ENCODE results near the gene XPNPEP2. TPM values are rescaled to one million over a fixed set of nuclear protein-coding genes. Genes with fewer than 3 reads are reported as not detected.

The XPNPEP2 gene
- total RNA-seq, 6 experiments from 2014 or later, result 2.9 to 30.7 (median 16.5) TPM

DNA sequence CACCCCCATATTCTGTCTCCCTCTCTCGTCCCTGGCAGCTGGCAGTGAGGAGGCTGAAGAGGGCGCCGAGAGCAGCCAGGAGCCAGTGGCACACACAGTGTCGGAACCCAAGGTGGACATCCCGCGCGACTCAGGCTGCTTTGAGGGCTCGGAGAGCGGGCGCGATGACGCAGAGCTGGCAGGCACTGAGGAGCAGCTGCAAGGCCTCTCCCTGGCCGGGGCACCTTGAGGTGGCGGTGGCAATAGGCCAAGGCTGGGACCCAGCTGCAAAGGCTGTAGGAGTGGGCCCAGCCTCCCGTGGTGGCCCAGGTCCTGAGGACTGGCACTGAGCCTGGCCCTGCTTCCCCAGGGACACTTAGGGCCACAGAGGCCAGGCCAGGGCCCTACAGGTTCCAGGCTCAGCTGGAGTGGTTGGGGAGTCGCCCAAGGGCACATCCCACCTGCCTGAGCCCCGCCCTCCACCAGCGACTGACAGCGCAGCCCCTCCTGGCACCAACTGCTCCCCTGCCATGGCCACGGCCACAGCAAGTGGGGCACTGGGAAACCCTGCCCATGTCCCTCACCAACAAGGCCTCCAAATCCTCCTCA is 54.9 kb downstream of the XPNPEP2 start:
- ATAC-seq (no peak), DNase-seq (no peak)
- TF ChIP-seq, protein P1, sequence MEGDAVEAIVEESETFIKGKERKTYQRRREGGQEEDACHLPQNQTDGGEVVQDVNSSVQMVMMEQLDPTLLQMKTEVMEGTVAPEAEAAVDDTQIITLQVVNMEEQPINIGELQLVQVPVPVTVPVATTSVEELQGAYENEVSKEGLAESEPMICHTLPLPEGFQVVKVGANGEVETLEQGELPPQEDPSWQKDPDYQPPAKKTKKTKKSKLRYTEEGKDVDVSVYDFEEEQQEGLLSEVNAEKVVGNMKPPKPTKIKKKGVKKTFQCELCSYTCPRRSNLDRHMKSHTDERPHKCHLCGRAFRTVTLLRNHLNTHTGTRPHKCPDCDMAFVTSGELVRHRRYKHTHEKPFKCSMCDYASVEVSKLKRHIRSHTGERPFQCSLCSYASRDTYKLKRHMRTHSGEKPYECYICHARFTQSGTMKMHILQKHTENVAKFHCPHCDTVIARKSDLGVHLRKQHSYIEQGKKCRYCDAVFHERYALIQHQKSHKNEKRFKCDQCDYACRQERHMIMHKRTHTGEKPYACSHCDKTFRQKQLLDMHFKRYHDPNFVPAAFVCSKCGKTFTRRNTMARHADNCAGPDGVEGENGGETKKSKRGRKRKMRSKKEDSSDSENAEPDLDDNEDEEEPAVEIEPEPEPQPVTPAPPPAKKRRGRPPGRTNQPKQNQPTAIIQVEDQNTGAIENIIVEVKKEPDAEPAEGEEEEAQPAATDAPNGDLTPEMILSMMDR (IDR thresholded peaks at IDR 0.05), result no peak
- TF ChIP-seq POLR2A (IDR thresholded peaks at IDR 0.05), result no peak
- H3K36me3 ChIP-seq, result no peaks in the 10 kb centered on the region
- no peaks in the 10 kb centered on the region for H3K27me3 ChIP-seq
- WGBS (ENCODE audit: insufficient coverage, low coverage, low lambda C conversion rate, missing lambda C conversion rate), result no CpG with 5 or more reads among the region's 20 CpGs
- no peaks in the 10 kb centered on the region for H3K4me1 ChIP-seq
- intact Hi-C loops (cut with DNase I), result no loop called here
- H3K4me3 ChIP-seq, result no peak overlapping the region
- no peaks in the 10 kb centered on the region for H3K9me3 ChIP-seq
- H3K27ac ChIP-seq, result no peak overlapping the region

DNA sequence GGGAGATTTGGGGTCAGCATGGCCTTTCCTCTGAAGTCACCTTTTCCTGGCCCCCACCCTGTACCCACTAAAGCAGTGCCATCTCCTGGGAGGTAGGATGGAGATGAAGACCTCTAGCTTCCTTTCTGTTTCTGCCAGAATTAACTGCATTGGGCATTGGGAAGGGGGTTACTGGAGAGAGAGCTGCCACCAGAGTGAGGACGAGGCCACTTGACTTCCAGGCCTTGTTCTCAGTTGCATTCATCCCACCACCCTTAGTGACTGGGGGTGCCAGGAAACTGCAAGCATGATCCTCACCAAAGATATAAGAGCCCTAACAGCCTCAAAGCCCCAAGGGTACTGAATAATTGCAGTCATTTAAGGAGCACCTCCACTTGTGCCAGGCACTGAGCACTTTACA is 56.8 kb downstream of the XPNPEP2 start:
- no peak for ATAC-seq
- no peak for DNase-seq
- no peaks in the 10 kb centered on the region for H3K36me3 ChIP-seq
- intact Hi-C loops (cut with DNase I), result no loop called here
- no peak overlapping the region for H3K27ac ChIP-seq
- no peak overlapping the region for H3K4me3 ChIP-seq
- no CpG with 5 or more reads among the region's 1 CpG for WGBS (ENCODE audit: insufficient coverage, low coverage, low lambda C conversion rate, missing lambda C conversion rate)
- TF ChIP-seq, protein P1 (IDR thresholded peaks at IDR 0.05), result no peak
- H3K27me3 ChIP-seq, result no peaks in the 10 kb centered on the region
- no peaks in the 10 kb centered on the region for H3K4me1 ChIP-seq
- H3K9me3 ChIP-seq, result no peaks in the 10 kb centered on the region

DNA sequence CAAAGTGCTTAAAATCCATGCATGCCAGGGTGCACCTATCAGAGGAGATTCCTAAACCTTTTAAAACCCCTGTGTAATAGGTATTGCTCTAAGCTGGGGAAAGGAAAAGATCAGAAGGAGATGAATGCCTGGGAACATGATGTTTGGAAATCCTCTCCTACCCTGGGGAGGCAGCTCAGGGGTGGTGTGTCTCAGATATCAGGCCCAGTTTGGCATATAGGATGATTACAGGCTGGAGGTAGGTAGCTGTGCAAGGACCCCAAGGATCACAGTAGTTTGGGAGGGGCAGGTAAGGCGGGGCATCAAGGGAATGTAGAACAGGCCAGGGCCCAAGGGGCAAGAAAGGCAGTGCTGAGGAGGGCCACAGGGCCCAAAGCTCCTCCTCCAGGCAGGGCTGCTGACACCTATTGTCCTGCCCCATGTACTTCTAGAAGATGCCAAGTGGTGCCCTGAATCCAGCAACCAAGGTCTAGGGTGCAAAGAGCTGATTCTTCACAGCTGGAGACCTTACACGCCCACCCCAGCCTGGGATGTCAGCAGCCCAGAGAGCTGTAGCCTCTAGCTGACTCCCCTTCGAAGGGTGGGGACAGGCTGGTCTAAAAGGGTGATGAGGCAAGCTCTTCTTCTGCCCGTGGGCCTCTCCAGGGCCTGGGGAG is 58.6 kb downstream of the XPNPEP2 start:
- TF ChIP-seq POLR2A (IDR thresholded peaks at IDR 0.05), result no peak
- TF ChIP-seq, protein P1 (IDR thresholded peaks at IDR 0.05), result no peak
- 83% methylated on average over 1 of the region's 4 CpGs for WGBS (ENCODE audit: insufficient coverage, low coverage, low lambda C conversion rate, missing lambda C conversion rate)
- no peaks in the 10 kb centered on the region for H3K27me3 ChIP-seq

DNA sequence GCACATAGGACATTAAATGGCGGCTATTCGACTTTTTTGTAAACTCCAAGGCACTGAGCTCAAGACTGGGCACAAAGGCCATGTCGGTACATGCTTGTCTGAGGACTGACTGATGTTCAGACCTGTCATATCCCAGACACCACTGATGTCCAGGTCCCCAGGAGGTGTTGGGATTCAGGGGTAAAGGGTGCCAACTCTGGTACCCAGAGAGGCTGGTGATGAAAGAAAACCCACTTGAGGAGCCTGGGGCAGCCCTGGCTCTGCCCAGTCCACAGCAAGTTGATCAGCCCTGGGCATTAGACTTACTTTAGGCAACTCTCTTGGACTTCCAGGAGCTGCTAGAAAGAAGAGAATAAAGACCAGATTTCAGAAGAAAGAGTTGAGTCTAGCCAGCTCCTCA is 59.7 kb downstream of the XPNPEP2 start:
- H3K36me3 ChIP-seq, result no peaks in the 10 kb centered on the region
- no peak overlapping the region for H3K27ac ChIP-seq
- ATAC-seq (no peak), DNase-seq (no peak)
- no peaks in the 10 kb centered on the region for H3K9me3 ChIP-seq
- 63% methylated on average over 2 of the region's 3 CpGs for WGBS (ENCODE audit: insufficient coverage, low coverage, low lambda C conversion rate, missing lambda C conversion rate)
- H3K27me3 ChIP-seq, result no peaks in the 10 kb centered on the region
- intact Hi-C loops (cut with DNase I), result no loop called here
- H3K4me1 ChIP-seq, result no peaks in the 10 kb centered on the region
- TF ChIP-seq, protein P1 (IDR thresholded peaks at IDR 0.05), result no peak
- TF ChIP-seq POLR2A (IDR thresholded peaks at IDR 0.05), result no peak
- H3K4me3 ChIP-seq, result no peak overlapping the region

More for the DNA sequence above, 58.6 kb downstream of the XPNPEP2 start:
- H3K36me3 ChIP-seq, result no peaks in the 10 kb centered on the region
- no peaks in the 10 kb centered on the region for H3K4me1 ChIP-seq
- intact Hi-C loops (cut with DNase I), result no loop called here
- no peak overlapping the region for H3K4me3 ChIP-seq
- ATAC-seq (peak in 1 of 4 donors; percentile 20), DNase-seq (no peak)
- H3K27ac ChIP-seq, result no peak overlapping the region
- H3K9me3 ChIP-seq, result no peaks in the 10 kb centered on the region
